ENCODE measurements around the gene SLC29A1.

The SLC29A1 gene

GRCh38 chr6:44224029-44224964, 902 bp downstream of the SLC29A1 start:
- peaks cover 28% of the 10 kb centered on the region for H3K36me3 ChIP-seq (replicated peaks; ENCODE audit: low read depth, low read length)
- H3K27me3 ChIP-seq (ENCODE audit: low read depth, low read length): no peaks in the 10 kb centered on the region
- peaks cover 44% of the 10 kb centered on the region for H4K20me1 ChIP-seq (ENCODE audit: insufficient read depth, low read length)
- H2AFZ ChIP-seq (ENCODE audit: low read depth, low read length): no peak overlapping the region
- H3K9ac ChIP-seq (ENCODE audit: low read length): peak overlapping the region; percentile 79
- TF ChIP-seq EZH2phosphoT487 (IDR thresholded peaks at IDR 0.05; ENCODE audit: low read depth): no peak
- TF ChIP-seq, protein P1, sequence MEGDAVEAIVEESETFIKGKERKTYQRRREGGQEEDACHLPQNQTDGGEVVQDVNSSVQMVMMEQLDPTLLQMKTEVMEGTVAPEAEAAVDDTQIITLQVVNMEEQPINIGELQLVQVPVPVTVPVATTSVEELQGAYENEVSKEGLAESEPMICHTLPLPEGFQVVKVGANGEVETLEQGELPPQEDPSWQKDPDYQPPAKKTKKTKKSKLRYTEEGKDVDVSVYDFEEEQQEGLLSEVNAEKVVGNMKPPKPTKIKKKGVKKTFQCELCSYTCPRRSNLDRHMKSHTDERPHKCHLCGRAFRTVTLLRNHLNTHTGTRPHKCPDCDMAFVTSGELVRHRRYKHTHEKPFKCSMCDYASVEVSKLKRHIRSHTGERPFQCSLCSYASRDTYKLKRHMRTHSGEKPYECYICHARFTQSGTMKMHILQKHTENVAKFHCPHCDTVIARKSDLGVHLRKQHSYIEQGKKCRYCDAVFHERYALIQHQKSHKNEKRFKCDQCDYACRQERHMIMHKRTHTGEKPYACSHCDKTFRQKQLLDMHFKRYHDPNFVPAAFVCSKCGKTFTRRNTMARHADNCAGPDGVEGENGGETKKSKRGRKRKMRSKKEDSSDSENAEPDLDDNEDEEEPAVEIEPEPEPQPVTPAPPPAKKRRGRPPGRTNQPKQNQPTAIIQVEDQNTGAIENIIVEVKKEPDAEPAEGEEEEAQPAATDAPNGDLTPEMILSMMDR (IDR thresholded peaks at IDR 0.05; ENCODE audit: low read depth, low read length): peak; percentile 45
- peaks cover 57% of the 10 kb centered on the region for H3K79me2 ChIP-seq (ENCODE audit: low read length)
- no peaks in the 10 kb centered on the region for H3K9me3 ChIP-seq (ENCODE audit: insufficient read depth, low read length)
- H3K27ac ChIP-seq (ENCODE audit: low read length): peak overlapping the region; percentile 49
- peak overlapping the region; percentile 96 for H3K4me2 ChIP-seq (ENCODE audit: low read length)
- H3K4me1 ChIP-seq (ENCODE audit: low read length): peaks cover 49% of the 10 kb centered on the region
- H3K4me3 ChIP-seq (ENCODE audit: low read length): peak overlapping the region; percentile 83

- Histone ChIP-seq H4K20me1 (ENCODE audit: insufficient read depth, low read length) (peaks cover 45% of the 10 kb centered on the region), H2AFZ (ENCODE audit: low read depth, low read length) (no peak overlapping the region), H3K4me1 (ENCODE audit: low read length) (peaks cover 48% of the 10 kb centered on the region), H3K27ac (ENCODE audit: low read length) (peak overlapping the region; percentile 49; the same call in 1 of the 2 replicates), H3K27me3 (ENCODE audit: low read depth, low read length) (no peaks in the 10 kb centered on the region), H3K4me2 (ENCODE audit: low read length) (peak overlapping the region; percentile 96), H3K36me3 (replicated peaks; ENCODE audit: low read depth, low read length) (peaks cover 33% of the 10 kb centered on the region), H3K79me2 (ENCODE audit: low read length) (peaks cover 57% of the 10 kb centered on the region), H3K4me3 (ENCODE audit: low read length) (peak overlapping the region; percentile 83), H3K9ac (ENCODE audit: low read length) (peak overlapping the region; percentile 79), H3K9me3 (ENCODE audit: insufficient read depth, low read length) (no peaks in the 10 kb centered on the region)
- TF ChIP-seq, protein P1 (IDR thresholded peaks at IDR 0.05; ENCODE audit: low read depth, low read length): no peak
- TF ChIP-seq EZH2phosphoT487 (IDR thresholded peaks at IDR 0.05; ENCODE audit: low read depth): no peak
Observed at GRCh38 chr6:44224965-44225305, 1.5 kb downstream of the SLC29A1 start.

GRCh38 chr6:44225579-44226325, 2.4 kb downstream of the SLC29A1 start:
- TF ChIP-seq, protein P1 (IDR thresholded peaks at IDR 0.05; ENCODE audit: low read depth, low read length): no peak
- no peak for TF ChIP-seq EZH2phosphoT487 (IDR thresholded peaks at IDR 0.05; ENCODE audit: low read depth)
- peak overlapping the region; percentile 45 for H3K4me2 ChIP-seq (ENCODE audit: low read length)
- peaks cover 41% of the 10 kb centered on the region for H3K36me3 ChIP-seq (replicated peaks; ENCODE audit: low read depth, low read length)
- peaks cover 44% of the 10 kb centered on the region for H3K4me1 ChIP-seq (ENCODE audit: low read length)
- H4K20me1 ChIP-seq (ENCODE audit: insufficient read depth, low read length): peaks cover 45% of the 10 kb centered on the region
- peak overlapping the region; percentile 36 for H3K27ac ChIP-seq (ENCODE audit: low read length)
- no peak overlapping the region for H2AFZ ChIP-seq (ENCODE audit: low read depth, low read length)
- no peaks in the 10 kb centered on the region for H3K27me3 ChIP-seq (ENCODE audit: low read depth, low read length)
- H3K79me2 ChIP-seq (ENCODE audit: low read length): peaks cover 57% of the 10 kb centered on the region
- peak overlapping the region; percentile 2; the same call in 1 of the 2 replicates for H3K9ac ChIP-seq (ENCODE audit: low read length)
- peak overlapping the region; percentile 83; the same call in 1 of the 2 replicates for H3K4me3 ChIP-seq (ENCODE audit: low read length)
- no peaks in the 10 kb centered on the region for H3K9me3 ChIP-seq (ENCODE audit: insufficient read depth, low read length)
